GM12873 (cell line): ENCODE measurements around the gene ROR1.

ENCODE experiments used
- TF ChIP-seq, protein P1 (sequence below): IDR thresholded peaks from 2 replicates; pipeline ENCODE4 v1.5.1; 2012; ENCODE audit warnings: low read depth, mild to moderate bottlenecking, moderate library complexity, low read length, control low read depth; ENCODE audit not compliant: insufficient read depth; ENCODE audit errors: missing control alignments

The ROR1 gene

GRCh38 chr1:64039390-64039926 lies 265.6 kb downstream of the ROR1 start:
- TF ChIP-seq, protein P1, sequence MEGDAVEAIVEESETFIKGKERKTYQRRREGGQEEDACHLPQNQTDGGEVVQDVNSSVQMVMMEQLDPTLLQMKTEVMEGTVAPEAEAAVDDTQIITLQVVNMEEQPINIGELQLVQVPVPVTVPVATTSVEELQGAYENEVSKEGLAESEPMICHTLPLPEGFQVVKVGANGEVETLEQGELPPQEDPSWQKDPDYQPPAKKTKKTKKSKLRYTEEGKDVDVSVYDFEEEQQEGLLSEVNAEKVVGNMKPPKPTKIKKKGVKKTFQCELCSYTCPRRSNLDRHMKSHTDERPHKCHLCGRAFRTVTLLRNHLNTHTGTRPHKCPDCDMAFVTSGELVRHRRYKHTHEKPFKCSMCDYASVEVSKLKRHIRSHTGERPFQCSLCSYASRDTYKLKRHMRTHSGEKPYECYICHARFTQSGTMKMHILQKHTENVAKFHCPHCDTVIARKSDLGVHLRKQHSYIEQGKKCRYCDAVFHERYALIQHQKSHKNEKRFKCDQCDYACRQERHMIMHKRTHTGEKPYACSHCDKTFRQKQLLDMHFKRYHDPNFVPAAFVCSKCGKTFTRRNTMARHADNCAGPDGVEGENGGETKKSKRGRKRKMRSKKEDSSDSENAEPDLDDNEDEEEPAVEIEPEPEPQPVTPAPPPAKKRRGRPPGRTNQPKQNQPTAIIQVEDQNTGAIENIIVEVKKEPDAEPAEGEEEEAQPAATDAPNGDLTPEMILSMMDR, result no peak

DNA sequence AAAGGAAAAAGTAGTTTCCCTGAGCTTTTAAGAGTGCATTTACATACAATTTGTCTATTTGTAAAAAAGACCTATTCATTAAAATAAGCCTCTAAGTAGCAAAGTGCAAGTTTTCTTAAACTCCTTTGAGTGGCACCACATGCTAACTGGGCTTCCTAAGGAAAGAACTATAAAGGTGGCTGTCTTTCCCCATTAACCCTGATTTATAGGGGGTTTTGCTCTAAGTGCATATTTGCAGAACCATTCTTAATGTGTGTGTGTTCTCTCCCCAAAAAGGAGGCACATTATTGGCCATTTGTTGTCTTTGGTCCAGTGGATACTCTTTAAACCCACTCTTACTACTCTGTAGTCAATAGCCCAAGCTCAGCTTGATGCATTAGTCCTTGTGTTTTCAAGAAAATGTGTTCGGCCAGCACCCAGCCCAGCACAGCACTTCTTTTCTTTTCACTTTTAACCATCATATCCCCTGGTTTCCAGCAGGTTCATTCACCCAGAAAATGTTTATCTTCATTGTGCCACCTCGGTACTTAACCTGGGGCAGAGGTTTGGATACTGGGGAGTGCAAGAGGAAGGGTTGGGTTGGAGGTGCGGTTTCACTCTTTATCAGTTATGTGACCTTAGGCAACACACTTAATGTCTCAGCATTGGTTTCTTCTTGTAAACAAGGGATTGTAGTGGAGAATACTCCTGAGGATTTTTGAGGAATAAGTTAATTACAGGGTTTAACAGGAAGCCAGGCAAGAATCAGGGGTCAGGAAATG lies 267.7 kb downstream of the ROR1 start:
- TF ChIP-seq, protein P1, result no peak

GRCh38 chr1:64042331-64043100 lies 268.7 kb downstream of the ROR1 start:
- TF ChIP-seq, protein P1, result no peak

DNA sequence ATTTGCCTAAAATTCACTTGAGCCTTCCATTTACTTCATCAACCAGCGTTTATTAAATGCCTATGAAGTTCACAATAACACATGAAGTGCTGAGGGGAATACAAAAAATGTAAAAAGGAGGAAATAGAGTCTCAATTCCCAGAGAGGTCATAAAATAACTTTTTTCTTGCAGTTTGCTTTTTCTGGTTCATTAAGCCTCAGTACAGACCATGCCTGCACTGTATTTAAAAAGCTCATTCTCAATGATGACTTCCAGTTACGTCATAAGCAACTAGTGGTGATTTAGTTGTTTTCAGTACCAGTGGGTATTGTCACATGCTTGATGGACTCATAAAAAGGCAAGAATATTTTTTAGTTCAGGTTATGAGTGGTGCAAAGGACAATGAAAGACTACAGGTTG lies 269.5 kb downstream of the ROR1 start:
- TF ChIP-seq, protein P1, result no peak

DNA sequence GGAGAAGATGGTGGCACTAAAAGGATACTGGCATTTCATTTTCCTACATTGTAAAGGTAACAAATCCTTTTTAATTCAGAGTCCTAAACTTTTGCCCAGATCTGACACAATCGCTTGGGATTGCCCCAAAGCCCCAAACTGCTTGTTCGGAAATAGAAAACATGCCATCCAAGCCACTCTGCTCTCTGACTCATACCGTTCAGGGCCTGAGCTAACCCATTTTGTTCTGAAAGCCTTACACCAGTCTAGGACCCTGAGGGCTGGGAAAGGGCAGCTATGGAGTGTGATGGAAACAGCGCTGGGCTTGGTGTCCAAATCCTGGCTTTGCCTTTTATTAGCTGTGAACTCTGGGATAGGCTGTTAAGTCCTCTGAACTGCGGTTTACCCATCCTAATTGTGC lies 270.2 kb downstream of the ROR1 start:
- TF ChIP-seq, protein P1, result no peak

- TF ChIP-seq, protein P1, result no peak
Observed at GRCh38 chr1:64046243-64046642, 272.4 kb downstream of the ROR1 start.

DNA sequence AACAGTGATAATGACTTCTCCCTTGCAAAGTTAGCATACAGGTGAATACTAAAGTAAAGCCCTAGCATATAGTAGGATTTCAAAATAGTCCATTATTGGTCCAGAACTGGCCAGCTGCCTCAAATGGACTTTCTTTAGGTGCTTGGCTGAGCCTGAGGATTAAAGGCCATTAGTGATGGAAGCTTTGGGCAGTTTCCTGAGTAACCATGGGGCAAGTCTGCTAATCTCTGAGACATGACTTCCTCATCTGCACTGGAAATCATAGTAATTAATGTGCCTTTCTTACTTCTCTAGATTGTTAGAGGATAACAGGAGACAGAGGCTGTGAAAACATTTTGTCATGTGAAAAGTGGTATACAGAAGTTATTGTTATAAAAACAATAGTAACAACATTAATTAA lies 273.1 kb downstream of the ROR1 start:
- TF ChIP-seq, protein P1, result no peak
